Vagina (tissue), 2 donors: ENCODE results near the gene UQCR11.
"Not testable (repeated sequence)": the region's sequence is repeated elsewhere in the genome, so short reads cannot be mapped to it uniquely, and the experiment has no call there.

Experiments
- CTCF ChIP-seq, 3 experiments: fragments of 450-650 bp in 2 of 3; fragments of 200-600 bp in 1 of 3; sonication (generic) in 1 of 3; IDR thresholded peaks; one replicate each; pipeline ENCODE4 v1.5.1; 2017 to 2019; ENCODE audit warnings: antibody characterized with exemption in 3 of 3, mild to moderate bottlenecking in 2 of 3, moderate library complexity in 2 of 3
- POLR2A ChIP-seq, 2 donors: fragments of 450-650 bp; IDR thresholded peaks; one replicate each; pipeline ENCODE4 v1.6.1; 2017; ENCODE audit warnings: antibody characterized with exemption in 2 of 2, mild to moderate bottlenecking in 2 of 2, moderate library complexity in 2 of 2

- not testable (repeated sequence) for TF ChIP-seq CTCF, POLR2A (IDR thresholded peaks at IDR 0.05)
Observed at GRCh38 chr19:1640893-1641448, 35.7 kb upstream of the UQCR11 start.
